HS-27A (cell line): Measurements from ENCODE around the gene ARL5C.

Source experiments
- DNase-seq: peaks from one replicate; pipeline ENCODE4 v3.0.0-alpha.2; 2012; ENCODE audit warnings: low read depth, missing footprints

ARL5C gene, protein sequence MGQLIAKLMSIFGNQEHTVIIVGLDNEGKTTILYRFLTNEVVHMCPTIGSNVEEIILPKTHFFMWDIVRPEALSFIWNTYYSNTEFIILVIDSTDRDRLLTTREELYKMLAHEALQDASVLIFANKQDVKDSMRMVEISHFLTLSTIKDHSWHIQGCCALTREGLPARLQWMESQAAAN

DNA sequence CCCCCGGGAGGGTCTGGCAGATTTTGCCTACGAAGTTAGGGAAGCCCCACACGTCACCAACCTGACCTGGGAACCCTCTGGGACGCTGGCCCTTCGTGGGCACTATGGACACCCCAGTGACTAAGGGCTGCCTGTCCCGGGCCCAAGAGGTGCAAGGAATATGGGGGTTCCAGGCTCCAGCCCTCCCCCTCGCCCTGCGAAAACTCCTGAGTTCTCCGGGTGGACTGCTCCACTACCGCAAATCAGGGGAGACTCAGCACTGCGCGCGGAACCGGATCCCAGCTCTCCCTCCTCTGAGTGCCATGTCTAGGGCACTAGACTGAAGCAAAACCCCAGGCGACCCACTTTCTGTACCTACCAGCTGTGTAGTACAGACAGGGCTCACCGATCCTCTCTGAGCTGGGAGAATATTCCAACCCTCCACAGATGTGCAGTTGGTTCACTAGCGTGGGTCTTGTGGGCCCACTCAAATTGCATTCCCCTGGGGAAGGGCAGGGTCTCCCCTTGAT is at the start of gene ARL5C:
Gene ARL5C (minus strand): TSS at position 321 of the 509 bp plus-strand sequence. CDS start 401 bp downstream, outside the sequence.
- no peak for DNase-seq

DNA sequence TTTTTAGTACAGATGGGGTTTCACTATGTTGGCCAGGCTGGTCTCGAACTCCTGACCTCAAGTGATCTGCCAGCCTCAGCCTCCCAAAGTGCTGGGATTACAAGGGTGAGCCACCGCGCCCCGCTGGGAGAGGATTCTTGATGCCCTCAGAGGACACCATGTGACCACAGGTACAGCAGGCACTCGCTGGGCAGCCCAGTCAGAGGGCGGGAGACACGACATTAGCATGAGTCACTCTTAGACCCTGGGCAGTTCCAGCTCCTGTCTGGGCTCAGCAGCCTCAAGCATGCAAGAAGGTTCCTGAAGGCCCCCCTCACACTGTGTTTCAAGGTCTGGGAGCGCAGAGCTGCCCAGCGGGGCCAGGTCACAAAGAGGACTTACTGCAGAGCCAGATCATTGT is 47.9 kb upstream of the ARL5C start:
- no peak for DNase-seq

DNA sequence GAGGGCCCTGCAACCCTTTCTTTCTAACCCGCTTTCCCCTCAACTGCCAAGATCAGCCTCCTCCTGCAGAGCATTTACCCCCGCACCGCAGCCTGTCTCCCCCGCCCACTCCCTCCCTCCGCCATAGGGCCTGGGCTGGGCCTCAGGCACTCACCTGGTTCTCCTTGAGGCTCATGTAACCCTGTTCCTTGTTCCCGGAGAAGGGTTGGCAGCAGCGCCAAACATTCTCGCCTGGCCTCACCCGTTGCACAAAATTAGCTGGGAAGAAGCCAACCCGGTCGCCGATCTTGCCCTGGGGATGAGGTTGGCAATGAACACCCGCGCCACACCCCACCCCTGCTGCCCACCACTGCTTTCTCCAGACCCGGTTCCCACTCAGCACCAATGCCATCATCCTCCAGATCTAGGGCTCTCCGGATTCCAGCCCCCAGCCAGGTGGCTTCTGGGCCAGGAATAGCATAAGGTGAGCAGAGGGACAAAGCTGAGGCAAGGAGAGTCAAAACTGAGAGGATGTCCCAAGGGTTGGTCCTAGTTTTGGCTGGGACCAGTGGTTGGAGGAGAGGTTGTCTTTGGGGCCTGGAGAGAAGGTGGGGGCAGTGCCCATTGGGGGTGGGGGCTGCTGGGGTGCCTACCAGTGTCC is 47.0 kb upstream of the ARL5C start:
- DNase-seq = no peak

DNA sequence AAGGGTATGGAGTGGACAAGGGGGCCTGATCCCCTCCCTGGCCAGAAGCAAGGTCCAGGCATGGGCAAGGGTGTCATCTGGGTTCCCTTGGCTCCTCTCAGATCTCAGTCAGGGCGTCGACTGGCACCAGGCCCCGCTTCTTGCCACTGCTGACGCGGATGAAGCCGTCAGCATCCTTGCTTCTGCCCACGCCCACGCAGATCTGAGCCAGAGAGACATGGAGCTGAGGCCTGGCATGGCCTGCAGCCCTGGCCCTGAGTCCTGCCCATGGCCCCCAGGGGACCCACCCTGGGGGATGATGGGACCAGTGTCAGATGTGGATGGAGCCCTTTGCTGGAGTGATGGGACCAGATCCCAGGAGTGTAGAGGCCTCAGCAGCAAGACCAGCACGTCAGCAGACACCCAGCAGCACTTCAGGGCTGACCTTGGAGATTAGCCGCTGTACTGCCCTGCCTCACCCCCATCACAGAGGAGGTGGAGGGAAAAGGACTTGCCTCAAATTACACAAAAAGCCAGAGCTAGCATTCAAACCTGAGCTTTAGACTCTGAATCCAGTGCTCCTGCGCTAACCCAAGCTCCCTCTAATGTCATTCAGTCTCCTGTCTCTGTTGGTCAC is 46.3 kb upstream of the ARL5C start:
- DNase-seq = no peak

DNA sequence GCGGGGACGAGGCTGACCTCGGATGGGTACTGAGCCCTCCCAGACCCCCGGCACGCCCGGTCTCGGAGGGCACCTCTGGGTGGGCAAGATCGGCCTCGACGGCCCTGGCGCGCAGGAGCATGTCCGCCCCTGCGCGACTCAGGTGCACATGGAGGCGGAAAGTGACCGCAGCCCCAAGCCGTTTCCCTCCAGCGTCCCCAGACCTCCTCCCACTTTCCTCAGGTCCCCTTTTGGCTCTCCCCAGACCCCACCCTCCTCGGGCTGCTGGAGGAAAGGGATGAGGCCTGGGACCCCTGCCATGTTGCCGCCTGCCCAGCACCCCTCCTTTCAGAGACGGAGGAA is 44.1 kb upstream of the ARL5C start:
- DNase-seq = no peak

DNA sequence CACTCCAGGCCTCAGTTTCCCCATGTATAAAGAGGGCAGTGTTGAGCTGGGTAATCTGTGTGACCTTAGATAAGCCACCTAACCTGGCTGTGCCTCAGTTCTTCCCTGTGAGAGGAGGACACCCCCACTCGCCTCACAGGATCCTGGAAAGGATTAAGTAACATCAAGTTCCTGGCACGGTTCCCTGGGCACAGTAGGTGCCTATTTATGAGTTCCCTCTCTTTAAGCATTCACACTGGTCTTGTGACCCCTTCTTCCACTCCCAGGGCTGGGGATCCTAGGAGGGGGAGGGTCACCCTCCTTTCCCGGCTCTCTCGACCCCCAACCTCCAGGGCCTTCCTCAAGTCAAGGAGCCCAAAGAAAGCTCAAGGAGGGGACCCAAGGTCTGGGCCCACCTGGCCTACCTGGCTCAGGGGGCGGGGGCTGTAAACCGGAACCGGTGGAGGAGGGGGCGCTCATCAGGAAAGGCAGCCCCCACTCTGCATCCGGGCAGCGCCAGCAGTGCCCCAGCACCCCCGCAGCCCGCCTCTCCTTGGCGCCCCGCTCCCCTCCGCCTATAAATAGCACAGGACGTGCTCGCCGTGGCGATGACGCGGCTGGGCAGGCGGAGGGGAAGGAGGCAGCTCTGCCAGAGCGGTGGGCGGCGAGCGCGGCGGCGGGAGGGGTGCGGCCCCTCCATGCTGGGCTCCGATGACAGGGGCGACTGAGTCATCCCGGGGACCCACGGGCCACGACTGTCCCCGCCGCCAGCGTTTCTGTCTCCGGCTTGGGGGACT is 43.5 kb upstream of the ARL5C start:
- DNase-seq = no peak

DNA sequence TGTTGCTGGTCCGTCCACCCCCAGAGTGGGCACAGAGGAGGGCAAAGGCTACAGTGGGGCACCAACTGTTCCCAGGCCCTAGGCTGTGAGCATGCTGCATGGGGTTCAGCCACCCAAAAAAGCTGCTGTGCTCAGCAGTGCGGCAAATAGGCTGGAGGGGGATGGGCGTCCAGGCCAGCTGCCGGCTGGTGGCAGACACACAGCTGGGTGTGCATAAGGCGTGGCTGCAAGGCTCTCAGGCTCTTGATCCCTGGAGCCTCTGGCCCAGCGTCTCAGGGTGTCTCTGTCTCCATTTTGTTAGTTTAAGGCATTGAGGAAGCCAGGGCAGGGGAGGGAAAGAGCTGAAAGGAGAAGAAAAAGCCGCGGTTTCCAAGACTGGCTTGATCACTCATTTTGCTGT is 42.9 kb upstream of the ARL5C start:
- DNase-seq = no peak

DNA sequence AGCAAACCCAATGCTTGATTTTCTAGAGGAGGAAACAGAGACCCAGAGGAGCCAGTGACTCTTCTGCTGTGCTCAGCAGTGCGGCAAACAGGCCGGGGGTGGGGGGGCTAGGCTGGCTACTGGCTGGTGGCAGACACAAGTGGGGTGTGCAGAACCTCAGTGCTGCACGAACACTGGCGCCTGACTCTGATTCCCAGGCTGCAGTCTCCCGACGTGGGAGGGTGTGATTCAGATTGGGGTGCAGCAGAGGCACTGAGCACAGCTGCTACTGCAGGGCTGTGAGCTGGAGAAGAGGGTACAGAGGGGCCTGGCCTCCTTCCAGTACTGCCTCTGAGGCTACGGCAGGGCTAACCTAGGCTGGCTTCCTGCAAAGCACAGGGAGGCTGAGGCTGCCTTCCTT is 42.2 kb upstream of the ARL5C start:
- DNase-seq = no peak

DNA sequence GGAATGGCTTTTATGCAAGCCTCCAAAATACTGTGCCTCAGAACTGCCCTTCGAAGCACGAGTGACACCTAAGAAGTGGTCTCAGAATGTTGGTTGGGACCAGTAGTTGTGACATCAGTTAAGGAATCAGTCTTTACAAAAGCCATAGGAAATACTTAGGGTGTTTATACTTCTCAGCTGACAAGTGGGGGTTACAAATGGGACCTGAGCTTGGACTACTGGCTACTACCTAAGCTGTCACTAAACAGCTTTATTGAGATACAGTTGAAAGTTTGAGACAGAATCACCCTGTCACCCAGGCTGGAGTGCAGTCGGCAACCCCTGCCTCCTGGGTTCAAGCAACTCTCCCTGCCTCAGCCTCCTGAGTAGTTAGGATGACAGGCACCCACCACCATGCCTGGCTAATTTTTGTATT is 39.2 kb upstream of the ARL5C start:
- DNase-seq = no peak

DNA sequence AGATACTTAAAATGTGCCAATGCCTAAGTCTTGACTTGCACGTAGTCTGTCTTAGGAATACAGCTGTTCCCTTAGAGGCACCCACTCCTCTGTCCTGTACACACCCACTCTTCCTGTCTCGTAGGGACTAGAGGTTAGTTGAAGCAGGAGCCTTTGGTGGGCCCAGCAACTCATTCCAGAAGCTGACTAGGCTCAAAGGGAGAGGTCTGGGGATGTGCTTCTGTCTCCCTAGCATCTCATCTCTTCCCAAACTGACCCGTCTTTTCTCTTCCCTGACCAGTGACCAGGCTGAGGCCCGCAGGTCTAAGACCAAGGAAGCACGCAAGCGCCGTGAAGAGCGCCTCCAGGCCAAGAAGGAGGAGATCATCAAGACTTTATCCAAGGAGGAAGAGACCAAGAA is 38.3 kb upstream of the ARL5C start:
- DNase-seq = no peak

DNA sequence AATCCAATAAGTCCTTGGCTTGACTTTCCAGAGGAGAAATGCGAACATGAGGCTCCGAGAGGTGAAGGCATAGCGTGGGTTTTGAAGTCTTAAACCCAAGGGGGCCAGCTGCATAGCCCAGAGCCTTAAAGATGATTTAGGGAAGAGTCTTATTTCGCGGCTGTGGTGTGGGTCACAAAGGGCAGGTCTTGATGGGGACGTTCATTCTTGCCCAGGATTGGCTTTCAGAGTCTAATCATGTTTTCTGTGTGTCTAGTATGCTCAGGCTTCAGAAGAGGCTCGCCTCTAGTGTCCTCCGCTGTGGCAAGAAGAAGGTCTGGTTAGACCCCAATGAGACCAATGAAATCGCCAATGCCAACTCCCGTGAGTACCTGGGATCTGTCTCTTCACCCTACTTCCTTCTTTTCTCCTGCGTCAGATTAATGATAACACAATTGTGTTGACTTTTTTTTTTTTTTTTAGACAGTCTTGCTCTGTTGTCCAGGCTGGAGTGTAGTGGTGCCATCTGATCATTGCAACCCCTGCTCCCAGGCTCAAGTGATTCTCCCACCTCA is 35.1 kb upstream of the ARL5C start:
- no peak for DNase-seq

DNA sequence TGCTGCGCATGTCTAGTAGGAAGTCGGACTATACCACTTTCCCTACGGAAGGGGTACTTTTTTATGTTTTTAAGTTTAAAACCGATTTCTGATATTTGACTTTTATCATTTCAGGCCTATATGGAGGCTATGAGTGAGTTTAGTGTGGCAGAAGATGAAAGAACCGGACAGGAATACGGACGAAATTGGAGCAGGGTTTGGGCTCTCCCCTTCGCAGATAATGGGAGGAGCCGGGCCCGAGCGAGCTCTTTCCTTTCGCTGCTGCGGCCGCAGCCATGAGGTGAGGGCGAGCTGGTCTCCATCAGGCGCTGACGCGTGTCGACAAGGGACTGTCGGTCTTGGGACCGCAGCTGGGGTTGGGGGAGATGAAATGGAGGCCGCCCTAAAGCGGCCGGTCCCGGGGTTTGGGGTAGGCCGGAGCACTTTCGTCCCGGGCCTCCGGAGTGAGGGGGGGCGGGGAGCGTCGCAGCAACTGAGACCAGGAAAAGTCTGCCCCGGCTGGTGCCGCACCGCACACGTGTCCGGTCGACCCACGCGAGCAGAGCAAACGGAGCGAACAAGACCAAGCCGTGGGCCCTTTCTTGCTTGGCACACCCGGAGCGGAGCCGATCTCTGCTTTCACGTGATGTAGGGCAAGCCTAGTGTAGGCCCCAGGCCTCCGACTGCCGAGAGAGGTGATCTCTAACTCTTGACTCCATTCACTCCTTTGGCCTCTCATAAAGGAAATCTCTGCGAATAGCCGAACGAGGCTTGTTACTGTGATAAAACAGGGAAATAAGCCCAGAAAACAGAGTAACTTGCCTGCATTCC is 34.3 kb upstream of the ARL5C start, which contains the start of gene RPL19:
Gene RPL19 (plus strand): TSS at position 214 of the 810 bp plus-strand sequence. CDS start 62 bp downstream, at position 276.
- no peak for DNase-seq

DNA sequence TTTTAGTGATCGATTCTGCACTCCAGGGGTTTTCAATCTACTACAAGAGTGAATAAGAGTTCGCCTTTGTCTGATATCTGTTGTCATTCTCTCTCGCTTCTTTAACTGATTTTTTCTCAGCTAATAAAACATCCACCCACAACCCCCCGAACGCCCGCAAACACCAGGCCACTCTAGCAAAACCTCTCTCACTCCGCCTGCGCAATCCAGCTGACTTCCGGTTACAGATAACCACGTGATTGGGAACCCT is 33.8 kb upstream of the ARL5C start:
- peak; percentile 70 for DNase-seq

DNA sequence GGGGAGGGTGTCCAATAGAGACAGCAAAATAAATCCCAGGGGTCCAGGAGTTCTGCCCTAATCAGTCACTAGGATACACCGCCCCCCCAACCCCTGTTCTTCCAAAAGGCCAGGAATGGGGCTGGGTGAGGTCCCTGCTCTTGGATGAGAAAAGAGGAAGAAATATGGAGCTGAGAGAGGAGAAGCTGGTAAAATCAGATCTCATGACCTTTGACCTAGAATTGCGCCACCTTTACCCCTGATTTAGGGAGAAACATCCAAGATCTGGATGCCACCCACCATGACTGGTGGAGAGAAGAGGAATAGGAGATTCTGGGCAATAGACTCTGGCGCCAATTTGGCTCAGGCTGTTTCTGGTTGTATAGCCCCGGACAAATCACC is 32.2 kb upstream of the ARL5C start:
- DNase-seq = no peak

DNA sequence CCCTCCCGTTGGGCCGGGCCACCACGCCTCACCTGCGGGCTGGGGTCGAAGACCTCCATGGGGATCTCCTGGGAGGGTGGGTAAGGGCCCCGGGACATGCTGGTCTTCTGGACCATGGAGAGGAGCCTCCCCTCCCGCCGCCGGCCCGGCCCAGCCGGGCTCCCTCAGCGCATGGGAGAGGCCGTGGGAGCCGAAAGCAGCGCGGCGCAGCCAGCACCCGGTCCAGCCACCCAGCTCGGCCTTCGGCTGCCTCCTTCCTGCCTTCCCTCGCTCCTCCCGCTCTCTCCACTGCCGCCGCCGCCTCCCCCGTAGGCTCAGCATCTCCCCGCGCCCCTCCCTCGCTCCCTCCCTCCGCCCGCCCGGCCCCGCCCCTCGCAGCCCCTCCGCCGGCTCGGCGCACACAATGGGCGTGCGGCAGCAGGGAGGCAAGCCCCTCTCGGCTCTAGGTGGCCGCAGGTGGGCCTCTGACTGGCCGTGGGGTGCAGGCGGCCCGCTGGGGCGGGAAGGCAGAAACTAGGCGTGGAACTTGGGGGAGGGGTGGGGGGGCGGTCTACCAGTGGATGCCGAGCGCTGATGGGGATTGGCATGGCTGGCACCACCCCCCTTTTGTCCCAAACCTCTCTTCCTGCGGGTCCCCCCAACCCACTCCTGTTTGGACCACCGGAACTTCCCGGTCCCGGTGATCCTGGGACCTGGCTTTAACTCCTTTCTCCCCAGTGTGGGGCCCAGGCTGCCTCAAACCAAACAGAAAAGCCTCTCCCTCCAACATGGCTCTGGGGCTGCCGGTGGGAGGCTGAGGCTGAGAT is 31.6 kb upstream of the ARL5C start, which contains the start of gene CACNB1:
Gene CACNB1 (minus strand): TSS at position 290 of the 806 bp plus-strand sequence. CDS start 174 bp downstream, at position 116.
- DNase-seq = no peak

DNA sequence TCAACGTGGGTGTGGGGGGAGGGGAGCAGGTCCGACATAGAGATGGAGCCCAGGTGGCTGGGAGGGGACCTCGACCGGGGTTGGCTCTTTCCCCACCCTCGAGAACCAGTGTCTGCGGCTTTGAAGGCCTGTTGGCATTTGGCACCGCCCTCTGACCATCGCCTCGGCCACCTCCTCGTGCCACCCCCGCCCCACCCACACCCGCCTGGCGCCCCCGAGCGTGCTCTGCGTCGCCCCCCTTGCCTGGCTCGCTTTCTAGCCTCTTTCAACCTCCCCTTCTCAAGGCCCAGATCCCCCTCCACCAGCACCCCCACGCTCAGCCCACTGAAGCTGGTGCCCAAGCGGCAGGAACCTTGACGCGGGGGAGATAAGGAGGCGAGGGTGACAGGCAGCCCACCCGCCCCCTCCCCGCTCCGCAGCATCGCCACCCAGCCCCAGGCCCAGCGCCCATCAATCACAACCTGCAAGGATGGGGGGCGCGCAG is 30.9 kb upstream of the ARL5C start:
- DNase-seq = no peak

DNA sequence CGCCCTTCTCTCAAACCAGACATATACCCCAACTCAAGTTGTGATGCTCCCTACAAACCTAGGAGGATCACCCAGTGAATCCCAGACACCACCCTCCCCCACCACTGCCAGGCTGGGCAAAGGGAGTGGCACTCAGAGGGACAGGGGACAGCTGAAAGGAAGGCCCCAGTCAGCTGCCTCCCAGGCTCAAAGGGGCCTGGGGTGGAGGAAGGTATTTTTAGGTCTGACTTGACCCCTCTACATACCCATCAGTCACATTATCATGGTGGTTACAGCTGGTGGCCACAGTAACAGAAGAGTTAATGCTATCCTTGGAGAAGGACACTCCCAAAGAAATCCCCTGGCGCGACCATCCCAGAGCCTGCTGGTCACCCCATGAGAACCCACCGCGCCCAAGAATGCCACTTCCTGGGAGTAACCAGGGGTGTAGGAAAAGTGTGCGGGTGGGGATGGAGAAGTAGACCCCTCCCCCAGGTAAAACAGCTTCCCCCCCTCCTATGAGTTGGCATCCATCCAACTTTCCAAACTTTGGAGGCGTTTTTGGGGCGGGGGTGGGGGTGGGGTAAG is 30.4 kb upstream of the ARL5C start:
- no peak for DNase-seq

DNA sequence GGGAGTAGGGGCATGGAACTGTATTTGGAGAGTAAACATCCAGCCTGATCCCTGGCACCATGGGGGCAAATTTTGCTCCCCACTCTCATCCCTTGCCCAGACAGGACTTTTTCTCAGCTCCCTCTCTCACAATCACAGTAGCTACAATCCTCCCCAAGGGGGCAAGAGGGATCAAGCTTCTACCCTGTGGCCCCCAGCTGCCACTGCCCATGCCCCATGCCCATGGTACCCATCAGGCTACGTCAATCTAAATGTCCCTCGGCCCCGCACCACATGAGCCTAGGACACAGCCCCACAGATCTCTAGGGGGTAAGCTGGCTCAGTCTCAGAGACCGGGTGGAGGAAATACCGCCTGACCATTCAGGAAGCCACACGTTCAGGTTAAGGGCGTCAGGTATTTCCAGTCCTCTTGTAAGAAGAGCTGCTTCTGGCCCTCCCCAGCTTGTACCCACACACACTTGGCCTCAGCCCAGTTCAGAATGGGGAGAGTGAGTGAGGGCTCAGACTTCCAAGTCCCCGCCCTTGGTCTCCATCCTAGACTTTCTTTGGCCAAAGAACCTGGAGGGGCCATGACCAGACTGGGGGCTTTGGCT is 29.7 kb upstream of the ARL5C start:
- DNase-seq = no peak

DNA sequence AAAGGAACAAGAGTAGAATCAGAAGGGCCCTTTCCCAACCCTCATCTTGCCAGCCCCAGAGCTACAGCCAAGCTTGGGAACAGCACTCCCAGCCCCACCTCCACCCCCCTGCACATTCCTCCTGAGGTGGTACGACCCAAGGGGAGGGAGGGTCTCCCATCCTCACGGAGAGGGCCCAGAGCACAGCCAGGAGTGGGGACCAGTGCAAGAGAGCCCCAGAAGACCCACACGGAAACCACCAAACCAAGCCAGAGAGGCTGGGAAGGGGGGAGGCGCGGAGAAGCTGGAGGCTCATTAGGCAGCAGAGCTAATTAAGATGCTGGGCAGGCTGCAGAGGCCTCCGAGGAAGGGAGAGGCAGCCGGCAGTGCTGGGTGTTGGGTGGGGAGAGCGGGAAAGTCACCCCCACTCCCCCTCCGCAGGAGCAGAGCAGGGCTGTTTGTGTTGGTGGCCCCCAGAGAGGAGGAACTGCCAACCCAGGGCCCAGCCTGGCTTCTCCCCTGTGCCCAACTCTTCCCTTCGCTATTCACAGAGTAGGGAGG is 29.1 kb upstream of the ARL5C start:
- no peak for DNase-seq
